Measurements from ENCODE around the gene UBLCP1. TPM values are rescaled to one million over a fixed set of nuclear protein-coding genes. Genes with fewer than 3 reads are reported as not detected.

Gene UBLCP1
- total and polyA plus RNA-seq, 2 of the 8 experiments (the other 6 are each of a cell fraction or from before 2014, with no cell fraction given): 13.0 to 40.9 TPM

DNA sequence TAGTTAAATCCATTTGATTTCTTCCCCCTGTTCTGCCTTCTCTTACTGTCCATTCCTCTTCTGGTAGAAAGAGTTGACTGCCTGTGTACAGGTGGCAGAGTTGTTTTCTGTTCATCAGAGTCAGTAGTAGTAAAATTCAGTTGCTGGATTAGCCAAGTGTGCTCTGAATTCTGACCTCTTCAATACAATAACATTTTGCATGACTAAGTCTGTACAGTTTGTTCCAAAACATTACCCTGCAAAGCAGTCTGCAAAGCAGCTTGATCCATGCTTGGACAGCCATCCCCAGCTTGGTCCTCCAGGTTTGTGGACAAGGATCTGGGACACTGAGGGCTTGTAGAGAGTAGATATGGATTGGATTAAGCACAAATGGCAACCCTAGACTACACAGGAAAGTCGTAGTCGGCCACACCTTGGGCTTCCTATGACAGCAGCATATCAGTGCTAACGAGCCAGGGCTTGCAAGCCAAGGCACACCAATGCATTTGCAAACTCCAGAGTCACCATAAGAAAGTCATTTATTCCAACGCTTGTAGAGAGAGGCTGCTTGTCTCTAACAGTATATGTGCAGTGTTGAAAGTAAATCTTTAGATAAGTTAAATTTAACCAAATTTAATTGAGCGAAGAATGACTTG, 42.0 kb downstream of the UBLCP1 start:
- Histone ChIP-seq H2BK20ac (ENCODE audit: low read length) (no peak overlapping the region), H2BK5ac (ENCODE audit: low read depth, low read length) (no peak overlapping the region), H3K4me1 (replicated peaks in 1 of 4; ENCODE audit: control insufficient read depth in 3 of 4, insufficient read depth in 4 of 4, low read length in 3 of 4) (peaks cover 0 to 2% (median 0%) of the 10 kb centered on the region in 4 experiments; a peak in 3 of 7 replicates), H3K23me2 (ENCODE audit: low read depth, low read length) (no peaks in the 10 kb centered on the region), H3K27me3 (replicated peaks in 1 of 4; ENCODE audit: control insufficient read depth in 3 of 4, extremely low read depth in 1 of 4, insufficient read depth in 3 of 4, low read length in 3 of 4) (peaks cover 0 to 7% (median 6%) of the 10 kb centered on the region in 4 experiments; a peak in 5 of 7 replicates), H2AFZ (ENCODE audit: low read length) (no peak overlapping the region), H2BK15ac (ENCODE audit: low read length) (no peak overlapping the region), H3K4ac (replicated peaks; ENCODE audit: insufficient read length, low read depth, low read length) (no peak overlapping the region), H3K27ac (ENCODE audit: low read depth, low read length) (no peak overlapping the region), H3K36me3 (ENCODE audit: control insufficient read depth in 2 of 4, insufficient read depth in 4 of 4, low read length in 3 of 4) (0 out of 8 replicates have a peak, but pooled peaks cover 0 to 3% (median 0%) of the 10 kb centered on the region in 4 experiments), H3K9ac (replicated peaks in 1 of 4; ENCODE audit: extremely low read depth in 1 of 4, low read depth in 3 of 4, low read length in 3 of 4) (no peak overlapping the region), H3K18ac (ENCODE audit: extremely low read depth, low read length) (no peak overlapping the region), H3K23ac (ENCODE audit: insufficient read length) (no peak overlapping the region), H3K14ac (ENCODE audit: insufficient read length) (no peak overlapping the region), H3K4me2 (ENCODE audit: insufficient read depth in 1 of 2, low read depth in 2 of 2, low read length in 2 of 2) (no peak overlapping the region), H4K20me1 (replicated peaks in 1 of 2; ENCODE audit: control insufficient read depth in 1 of 2, insufficient read depth in 2 of 2, low read length in 2 of 2) (no peaks in the 10 kb centered on the region), H3K79me1 (ENCODE audit: low read depth, low read length) (no peaks in the 10 kb centered on the region), H3K9me3 (ENCODE audit: insufficient read depth in 2 of 2, low read depth in 1 of 2, low read length in 1 of 2) (peaks cover 5% of the 10 kb centered on the region in 2 experiments; a peak in 2 of 4 replicates), H2BK120ac (replicated peaks; ENCODE audit: low read depth, low read length) (no peak overlapping the region), H3K56ac (replicated peaks; ENCODE audit: insufficient read length, low read depth, low read length) (no peak overlapping the region), H3K4me3 (ENCODE audit: extremely low read depth in 1 of 4, insufficient read depth in 2 of 4, low read depth in 3 of 4, low read length in 4 of 4) (no peak overlapping the region), H4K91ac (replicated peaks; ENCODE audit: insufficient read length, low read length) (no peak overlapping the region), H4K8ac (ENCODE audit: extremely low read depth, insufficient read depth, low read length) (no peak overlapping the region), H3K79me2 (ENCODE audit: control insufficient read depth in 1 of 2, insufficient read depth in 2 of 2, low read length in 2 of 2) (no peaks in the 10 kb centered on the region), H4K5ac (ENCODE audit: insufficient read length, low read depth, low read length) (no peak overlapping the region), H2AK5ac (ENCODE audit: low read depth, low read length) (no peak overlapping the region), H2BK12ac (ENCODE audit: low read depth, low read length) (no peak overlapping the region)
- WGBS, 2 experiments (ENCODE audit: extremely low coverage in 1 of 2, insufficient coverage in 1 of 2, insufficient read length in 1 of 2, insufficient replicate concordance in 2 of 2, low coverage in 1 of 2, low lambda C conversion rate in 2 of 2, missing lambda C conversion rate in 1 of 2): 91% methylated on average over 5 of the region's 5 CpGs; no CpG with 5 or more reads in 1 of the 2 experiments
- FAIRE-seq: no peak
- POLR2A ChIA-PET (ENCODE audit: partially characterized antibody): no interaction called here
- no peak for DNase-seq (ENCODE audit: low read depth in 1 of 2, low spot score in 2 of 2)
- CTCF ChIA-PET (ENCODE audit: partially characterized antibody): interaction anchor here (0.8 to 1.4 kb wide), 4 partner anchors 12 to 682 kb away, joined by 3 to 5 read pairs (median 4); no protein-coding TSS in a partner anchor
- no peak for TF ChIP-seq SP4 (IDR thresholded peaks at IDR 0.05; ENCODE audit: low read length)
- TF ChIP-seq RAD21 (IDR thresholded peaks at IDR 0.05 in 1 of 2, conservative IDR thresholded peaks at IDR 0.05 in 1 of 2; ENCODE audit: low read depth in 2 of 2, low read length in 2 of 2): no peak
- TF ChIP-seq, protein P1, sequence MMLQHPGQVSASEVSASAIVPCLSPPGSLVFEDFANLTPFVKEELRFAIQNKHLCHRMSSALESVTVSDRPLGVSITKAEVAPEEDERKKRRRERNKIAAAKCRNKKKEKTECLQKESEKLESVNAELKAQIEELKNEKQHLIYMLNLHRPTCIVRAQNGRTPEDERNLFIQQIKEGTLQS (IDR thresholded peaks at IDR 0.05; ENCODE audit: insufficient read depth, low read depth, low read length): no peak
- no peak for TF ChIP-seq SP1 (IDR thresholded peaks at IDR 0.05; ENCODE audit: low read depth, low read length)
- no peak for TF ChIP-seq KDM4A (IDR thresholded peaks at IDR 0.05; ENCODE audit: low read depth, low read length, severe bottlenecking)
- TF ChIP-seq GTF2F1 (IDR thresholded peaks at IDR 0.05; ENCODE audit: borderline replicate concordance, low read depth, low read length): no peak
- TF ChIP-seq EGR1 (IDR thresholded peaks at IDR 0.05; ENCODE audit: borderline replicate concordance, low read depth, low read length): no peak
- TF ChIP-seq FOSL1 (IDR thresholded peaks at IDR 0.05; ENCODE audit: insufficient read depth, low read depth, low read length): no peak
- no peak for TF ChIP-seq RBBP5 (IDR thresholded peaks at IDR 0.05; ENCODE audit: borderline replicate concordance, low read depth, low read length)
- no peak for TF ChIP-seq NANOG (IDR thresholded peaks at IDR 0.05; ENCODE audit: insufficient read depth, low read depth, low read length, poor library complexity, severe bottlenecking)
- no peak for TF ChIP-seq JUND (IDR thresholded peaks at IDR 0.05; ENCODE audit: low read length)
- no peak for TF ChIP-seq CHD1 (IDR thresholded peaks at IDR 0.05; ENCODE audit: low read depth, low read length)
- no peak for TF ChIP-seq TBP (IDR thresholded peaks at IDR 0.05; ENCODE audit: low read depth, low read length)

Data from H1 (cell line).